ENCODE measurements around the gene C1QB. TPM values are rescaled to one million over a fixed set of nuclear protein-coding genes. Genes with fewer than 3 reads are reported as not detected.
A peak's percentile ranks its signal among the peaks of the same experiment; 100 is the strongest.

Gene C1QB
- total RNA-seq (2013), result 9.6 TPM
- polyA plus RNA-seq, result 10 to 100 TPM in 1 of 3 donors, 1 to 10 TPM in 2; 3.9 to 15.4 (median 6.4) TPM
- 14.7 and 23.2 TPM in 2 replicates for polyA minus RNA-seq
- 0.29 to 4.2 (median 1.8) reads per million in 11 experiments for total RNA-seq

- no peak within 1 kb of the TSS for H3K4me3 ChIP-seq (replicated peaks in 1 of 3; ENCODE audit: low read depth in 2 of 3, low read length in 3 of 3)
- peaks cover 0 to 2% (median 0%) of the 10 kb centered on the region in 7 donors for H3K9me3 Mint-ChIP-seq
- no peak for DNase-seq
- 78% methylated on average over 11 of the region's 13 CpGs for WGBS (ENCODE audit: insufficient coverage)
- no peaks in the 10 kb centered on the region for H3K36me3 Mint-ChIP-seq
- intact Hi-C loops (cut with micrococcal nuclease), result no loop called here
- H3K4me1 Mint-ChIP-seq, result peaks cover 6% of the 10 kb centered on the region
- no peaks in the 10 kb centered on the region for H3K36me3 ChIP-seq (replicated peaks in 1 of 2; ENCODE audit: control insufficient read depth in 1 of 2, insufficient read depth in 2 of 2, low read length in 2 of 2)
- H3K9ac ChIP-seq (ENCODE audit: insufficient read depth, low read length, poor library complexity, severe bottlenecking), result no peak within 1 kb of the TSS
- no peaks in the 10 kb centered on the region for H3K27me3 ChIP-seq (ENCODE audit: control insufficient read depth in 2 of 2, insufficient read depth in 2 of 2, low read length in 2 of 2)
- no peak within 1 kb of the TSS for H2AFZ ChIP-seq (ENCODE audit: insufficient read depth, low read depth, low read length, poor library complexity, severe bottlenecking)
- peak within 1 kb of the TSS in 1 of 7 donors; percentile 56 for H3K27ac Mint-ChIP-seq
- TF ChIP-seq, protein P1, sequence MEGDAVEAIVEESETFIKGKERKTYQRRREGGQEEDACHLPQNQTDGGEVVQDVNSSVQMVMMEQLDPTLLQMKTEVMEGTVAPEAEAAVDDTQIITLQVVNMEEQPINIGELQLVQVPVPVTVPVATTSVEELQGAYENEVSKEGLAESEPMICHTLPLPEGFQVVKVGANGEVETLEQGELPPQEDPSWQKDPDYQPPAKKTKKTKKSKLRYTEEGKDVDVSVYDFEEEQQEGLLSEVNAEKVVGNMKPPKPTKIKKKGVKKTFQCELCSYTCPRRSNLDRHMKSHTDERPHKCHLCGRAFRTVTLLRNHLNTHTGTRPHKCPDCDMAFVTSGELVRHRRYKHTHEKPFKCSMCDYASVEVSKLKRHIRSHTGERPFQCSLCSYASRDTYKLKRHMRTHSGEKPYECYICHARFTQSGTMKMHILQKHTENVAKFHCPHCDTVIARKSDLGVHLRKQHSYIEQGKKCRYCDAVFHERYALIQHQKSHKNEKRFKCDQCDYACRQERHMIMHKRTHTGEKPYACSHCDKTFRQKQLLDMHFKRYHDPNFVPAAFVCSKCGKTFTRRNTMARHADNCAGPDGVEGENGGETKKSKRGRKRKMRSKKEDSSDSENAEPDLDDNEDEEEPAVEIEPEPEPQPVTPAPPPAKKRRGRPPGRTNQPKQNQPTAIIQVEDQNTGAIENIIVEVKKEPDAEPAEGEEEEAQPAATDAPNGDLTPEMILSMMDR (IDR thresholded peaks at IDR 0.05), result no peak
- peak within 1 kb of the TSS in 1 of 2 donors; percentile 27 for H3K4me3 Mint-ChIP-seq
- H3K79me2 ChIP-seq (ENCODE audit: insufficient read depth, low read length), result no peaks in the 10 kb centered on the region
- H4K20me1 ChIP-seq (ENCODE audit: insufficient read depth, low read length), result no peaks in the 10 kb centered on the region
- peaks cover 4 to 19% (median 6%) of the 10 kb centered on the region in 3 donors for H3K27me3 Mint-ChIP-seq (ENCODE audit: low read depth in 3 of 3)
- H3K4me2 ChIP-seq (replicated peaks; ENCODE audit: extremely low read depth, low read length, poor library complexity, severe bottlenecking), result no peak within 1 kb of the TSS
- peaks cover 0 to 10% of the 10 kb centered on the region in 2 donors for H3K4me1 ChIP-seq (ENCODE audit: control insufficient read depth in 1 of 2, insufficient read depth in 2 of 2, low read length in 2 of 2)
- H3K9me3 ChIP-seq (replicated peaks in 1 of 2; ENCODE audit: control insufficient read depth in 1 of 2, insufficient read depth in 1 of 2, low read length in 2 of 2), result no peaks in the 10 kb centered on the region
- H3K27ac ChIP-seq (ENCODE audit: low read depth in 1 of 2, low read length in 2 of 2), result no peak within 1 kb of the TSS
Observed at GRCh38 chr1:22652881-22653316, at the start of gene C1QB. Gene C1QB (plus strand): TSS chr1:22653236. CDS start chr1:22659463, 6,227 bp downstream.

- Histone ChIP-seq H3K36me3 (replicated peaks in 1 of 2; ENCODE audit: control insufficient read depth in 1 of 2, insufficient read depth in 2 of 2, low read length in 2 of 2) (no peaks in the 10 kb centered on the region), H3K27ac (ENCODE audit: low read depth in 1 of 2, low read length in 2 of 2) (no peak overlapping the region), H3K4me1 (ENCODE audit: control insufficient read depth in 1 of 2, insufficient read depth in 2 of 2, low read length in 2 of 2) (no peaks in the 10 kb centered on the region), H2AFZ (ENCODE audit: insufficient read depth, low read depth, low read length, poor library complexity, severe bottlenecking) (no peak overlapping the region), H3K9me3 (replicated peaks in 1 of 2; ENCODE audit: control insufficient read depth in 1 of 2, insufficient read depth in 1 of 2, low read length in 2 of 2) (no peaks in the 10 kb centered on the region), H3K4me3 (replicated peaks in 1 of 3; ENCODE audit: low read depth in 2 of 3, low read length in 3 of 3) (no peak overlapping the region), H3K4me2 (replicated peaks; ENCODE audit: extremely low read depth, low read length, poor library complexity, severe bottlenecking) (no peak overlapping the region), H3K9ac (ENCODE audit: insufficient read depth, low read length, poor library complexity, severe bottlenecking) (no peak overlapping the region), H3K79me2 (ENCODE audit: insufficient read depth, low read length) (no peaks in the 10 kb centered on the region), H4K20me1 (ENCODE audit: insufficient read depth, low read length) (no peaks in the 10 kb centered on the region), H3K27me3 (ENCODE audit: control insufficient read depth in 2 of 2, insufficient read depth in 2 of 2, low read length in 2 of 2) (peaks cover 0 to 3% of the 10 kb centered on the region in 2 donors)
- no peak overlapping the region for H3K27ac Mint-ChIP-seq
- peak overlapping the region in 1 of 2 donors; percentile 6 for H3K4me3 Mint-ChIP-seq
- H3K9me3 Mint-ChIP-seq, result no peaks in the 10 kb centered on the region
- no peaks in the 10 kb centered on the region for H3K36me3 Mint-ChIP-seq
- TF ChIP-seq, protein P1 (IDR thresholded peaks at IDR 0.05), result no peak
- no peak for DNase-seq
- peaks cover 13 to 28% (median 19%) of the 10 kb centered on the region in 3 donors for H3K27me3 Mint-ChIP-seq (ENCODE audit: low read depth in 3 of 3)
- WGBS (ENCODE audit: insufficient coverage), result no CpG with 5 or more reads among the region's 4 CpGs
- intact Hi-C loops (cut with micrococcal nuclease), result no loop called here
- no peaks in the 10 kb centered on the region for H3K4me1 Mint-ChIP-seq
Observed at GRCh38 chr1:22606161-22606560, 46.9 kb upstream of the C1QB start.
